IPS-15b (cell line): ENCODE data around the gene PSTPIP1.

Source experiments
- H3K27me3 ChIP-seq: one replicate; pipeline ENCODE4 v1.6.1; 2013; ENCODE audit warnings: low read length; ENCODE audit not compliant: control insufficient read depth, insufficient read depth
- H3K36me3 ChIP-seq: one replicate; pipeline ENCODE4 v1.6.1; 2013; ENCODE audit warnings: low read length; ENCODE audit not compliant: control insufficient read depth, insufficient read depth
- H3K4me1 ChIP-seq: one replicate; pipeline ENCODE4 v1.6.1; 2013; ENCODE audit warnings: mild to moderate bottlenecking, low read length; ENCODE audit not compliant: control insufficient read depth, insufficient read depth
- H3K4me3 ChIP-seq: one replicate; pipeline ENCODE4 v1.5.1; 2013; ENCODE audit warnings: low read depth, low read length
- H3K9ac ChIP-seq: one replicate; pipeline ENCODE4 v1.6.1; 2013; ENCODE audit warnings: low read depth, mild to moderate bottlenecking, low read length
- H3K9me3 ChIP-seq: one replicate; pipeline ENCODE4 v1.6.1; 2013; ENCODE audit warnings: mild to moderate bottlenecking, low read length; ENCODE audit not compliant: control insufficient read depth, insufficient read depth

The PSTPIP1 gene

GRCh38 chr15:76994001-76994400 lies 925 bp upstream of the PSTPIP1 start:
- no peaks in the 10 kb centered on the region for H3K4me1 ChIP-seq
- H3K36me3 ChIP-seq: no peaks in the 10 kb centered on the region
- H3K9me3 ChIP-seq: no peaks in the 10 kb centered on the region
- H3K27me3 ChIP-seq: no peaks in the 10 kb centered on the region
- no peak overlapping the region for H3K9ac ChIP-seq
- no peak overlapping the region for H3K4me3 ChIP-seq

- no peak overlapping the region for H3K9ac ChIP-seq
- no peaks in the 10 kb centered on the region for H3K4me1 ChIP-seq
- H3K27me3 ChIP-seq: no peaks in the 10 kb centered on the region
- H3K9me3 ChIP-seq: no peaks in the 10 kb centered on the region
- H3K36me3 ChIP-seq: no peaks in the 10 kb centered on the region
- H3K4me3 ChIP-seq: no peak overlapping the region
Observed at GRCh38 chr15:76994496-76994895, 430 bp upstream of the PSTPIP1 start.

- Histone ChIP-seq H3K4me3 (no peak overlapping the region), H3K9me3 (no peaks in the 10 kb centered on the region), H3K4me1 (no peaks in the 10 kb centered on the region), H3K9ac (no peak overlapping the region), H3K36me3 (no peaks in the 10 kb centered on the region), H3K27me3 (no peaks in the 10 kb centered on the region)
Observed at GRCh38 chr15:76996076-76996525, 1.2 kb downstream of the PSTPIP1 start.

GRCh38 chr15:76996526-76997401 lies 1.8 kb downstream of the PSTPIP1 start:
- no peak overlapping the region for H3K4me3 ChIP-seq
- no peaks in the 10 kb centered on the region for H3K36me3 ChIP-seq
- H3K9me3 ChIP-seq: no peaks in the 10 kb centered on the region
- H3K9ac ChIP-seq: no peak overlapping the region
- no peaks in the 10 kb centered on the region for H3K27me3 ChIP-seq
- H3K4me1 ChIP-seq: no peaks in the 10 kb centered on the region

DNA sequence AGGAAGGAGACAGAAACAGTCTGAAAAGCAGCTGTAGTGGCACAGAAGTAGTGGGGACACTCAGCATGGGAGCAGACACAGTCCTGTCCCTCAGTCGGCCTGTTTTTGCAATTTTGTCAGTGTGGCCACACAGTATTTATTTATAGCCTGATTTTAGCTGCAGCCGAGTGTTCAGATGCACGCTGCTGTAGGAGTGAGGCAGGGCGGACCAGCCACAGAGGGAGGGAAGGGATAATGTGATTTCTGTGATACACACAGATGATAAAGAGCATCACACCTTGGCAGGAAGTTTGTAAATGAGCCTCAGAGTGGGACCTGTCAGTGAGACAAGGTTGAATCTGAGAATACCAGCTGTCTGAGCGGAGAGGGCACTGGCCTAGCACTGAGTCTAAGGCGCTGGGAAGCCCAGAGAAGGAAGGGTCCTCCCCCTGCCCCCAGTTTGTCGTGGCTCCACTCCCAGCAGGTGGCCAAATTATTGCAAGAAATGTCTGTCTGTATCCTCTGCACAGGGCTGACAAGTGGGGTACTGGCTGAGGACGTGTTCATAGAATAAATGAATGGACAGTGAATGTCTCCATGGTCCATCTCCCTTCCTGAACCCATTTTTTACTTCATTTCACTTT lies 3.8 kb downstream of the PSTPIP1 start:
- Histone ChIP-seq H3K4me1 (no peaks in the 10 kb centered on the region), H3K27me3 (no peaks in the 10 kb centered on the region), H3K9ac (no peak overlapping the region), H3K4me3 (no peak overlapping the region), H3K9me3 (no peaks in the 10 kb centered on the region), H3K36me3 (no peaks in the 10 kb centered on the region)

GRCh38 chr15:76999996-77000395 lies 5.1 kb downstream of the PSTPIP1 start:
- Histone ChIP-seq H3K9me3 (no peaks in the 10 kb centered on the region), H3K4me1 (no peaks in the 10 kb centered on the region), H3K36me3 (no peaks in the 10 kb centered on the region), H3K4me3 (no peak overlapping the region), H3K27me3 (no peaks in the 10 kb centered on the region), H3K9ac (no peak overlapping the region)

DNA sequence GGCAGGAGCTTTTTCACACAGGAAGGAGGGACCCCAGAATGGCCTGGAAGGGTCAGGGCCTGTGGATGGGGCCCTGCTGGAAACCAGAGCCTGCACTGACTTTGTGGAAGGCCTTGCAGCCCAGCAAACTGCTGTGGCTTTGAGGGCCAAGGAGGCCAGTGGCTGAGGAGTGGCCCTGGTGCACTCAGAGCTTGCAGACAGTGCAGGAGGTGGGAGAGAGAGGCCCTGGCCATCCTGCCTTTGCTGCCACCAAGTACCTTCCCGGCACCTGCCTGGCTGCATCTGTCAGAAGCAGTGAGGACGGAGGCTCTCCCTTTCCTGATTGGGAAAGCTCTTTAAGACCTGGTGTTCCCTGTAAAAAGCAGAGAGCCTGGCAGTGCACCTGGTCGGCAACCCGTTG lies 6.4 kb downstream of the PSTPIP1 start:
- Histone ChIP-seq H3K36me3 (no peaks in the 10 kb centered on the region), H3K4me3 (no peak overlapping the region), H3K9me3 (no peaks in the 10 kb centered on the region), H3K9ac (no peak overlapping the region), H3K27me3 (no peaks in the 10 kb centered on the region), H3K4me1 (no peaks in the 10 kb centered on the region)

DNA sequence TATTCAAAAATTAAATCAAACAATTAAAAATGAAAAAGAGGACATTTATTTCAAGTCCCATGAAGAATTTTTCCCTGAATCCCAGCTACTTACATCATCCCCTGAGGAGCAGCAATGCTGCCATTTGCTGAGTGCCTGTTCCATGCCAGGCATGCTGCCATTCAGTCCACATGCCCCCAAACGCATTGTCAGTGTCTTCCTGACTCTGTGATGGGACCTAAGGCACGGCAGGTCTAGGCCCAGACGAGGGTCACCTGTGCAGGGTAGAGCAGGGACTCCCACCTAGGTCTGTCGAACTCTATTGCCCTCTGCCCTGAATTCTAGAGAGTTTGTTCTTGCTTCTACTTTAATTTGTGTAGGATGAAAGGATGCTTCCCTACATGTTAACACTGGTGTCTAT lies 7.0 kb downstream of the PSTPIP1 start:
- Histone ChIP-seq H3K9me3 (no peaks in the 10 kb centered on the region), H3K36me3 (no peaks in the 10 kb centered on the region), H3K9ac (no peak overlapping the region), H3K27me3 (no peaks in the 10 kb centered on the region), H3K4me3 (no peak overlapping the region), H3K4me1 (no peaks in the 10 kb centered on the region)

- Histone ChIP-seq H3K4me3 (no peak overlapping the region), H3K9me3 (no peaks in the 10 kb centered on the region), H3K4me1 (no peaks in the 10 kb centered on the region), H3K36me3 (no peaks in the 10 kb centered on the region), H3K27me3 (no peaks in the 10 kb centered on the region), H3K9ac (no peak overlapping the region)
Observed at GRCh38 chr15:77002436-77002835, 7.5 kb downstream of the PSTPIP1 start.

GRCh38 chr15:77002954-77003912 lies 8.3 kb downstream of the PSTPIP1 start:
- H3K4me3 ChIP-seq: no peak overlapping the region
- no peaks in the 10 kb centered on the region for H3K27me3 ChIP-seq
- H3K9ac ChIP-seq: no peak overlapping the region
- no peaks in the 10 kb centered on the region for H3K4me1 ChIP-seq
- H3K36me3 ChIP-seq: no peaks in the 10 kb centered on the region
- no peaks in the 10 kb centered on the region for H3K9me3 ChIP-seq

- Histone ChIP-seq H3K27me3 (no peaks in the 10 kb centered on the region), H3K4me3 (no peak overlapping the region), H3K4me1 (no peaks in the 10 kb centered on the region), H3K36me3 (no peaks in the 10 kb centered on the region), H3K9me3 (no peaks in the 10 kb centered on the region), H3K9ac (no peak overlapping the region)
Observed at GRCh38 chr15:77004189-77004588, 9.3 kb downstream of the PSTPIP1 start.
